DMS153 (cell line): ENCODE measurements around the gene SUFU.
"Not testable (repeated sequence)": the region's sequence is repeated elsewhere in the genome, so short reads cannot be mapped to it uniquely, and the experiment has no call there.

Source experiments
- DNase-seq: peaks from one replicate; lab custom pipeline; 2025; lab: John Stamatoyannopoulos, UW

The SUFU gene

DNA sequence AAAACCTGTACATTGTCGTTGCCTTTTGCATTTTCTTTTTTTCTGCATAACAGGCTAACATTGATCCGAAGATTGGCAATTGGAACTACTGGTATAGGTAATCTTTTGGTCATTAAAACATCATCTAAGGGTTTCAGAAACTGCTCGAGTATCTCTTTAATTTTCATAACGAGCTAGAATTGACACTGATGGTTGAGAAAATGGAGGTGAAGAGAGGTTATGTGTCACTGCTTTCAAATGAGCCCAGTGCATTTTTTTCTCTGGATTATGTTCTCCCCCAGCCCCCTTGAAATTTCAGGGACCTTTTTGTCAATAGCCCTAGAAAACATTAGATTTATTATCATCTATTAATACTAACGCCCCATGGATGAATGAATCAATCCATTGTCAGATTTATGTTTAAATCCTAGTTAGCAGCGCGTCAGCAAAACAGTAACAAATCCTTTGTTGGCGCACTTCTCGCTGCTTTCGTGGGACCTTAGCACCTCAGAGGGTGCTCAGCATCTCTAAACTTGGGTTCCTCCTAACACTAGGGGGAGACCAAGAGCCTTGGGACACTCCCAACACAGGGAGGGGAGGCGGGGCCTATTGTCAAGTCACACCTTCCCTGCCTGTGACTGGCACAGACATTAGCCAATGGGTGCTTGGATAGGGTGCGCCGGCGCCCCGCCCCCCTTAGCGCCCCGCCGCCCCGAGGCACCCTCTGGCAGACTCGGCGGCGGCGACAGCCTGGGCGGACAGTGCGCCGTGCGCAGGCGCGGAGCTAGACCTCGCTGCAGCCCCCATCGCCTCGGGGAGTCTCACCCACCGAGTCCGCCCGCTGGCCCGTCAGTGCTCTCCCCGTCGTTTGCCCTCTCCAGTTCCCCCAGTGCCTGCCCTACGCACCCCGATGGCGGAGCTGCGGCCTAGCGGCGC is at the start of gene SUFU:
Gene SUFU, plus strand, starts transcription at position 709 of the 915 bp plus-strand sequence. Its CDS starts 181 bp downstream, at position 890.
- DNase-seq, result peak; percentile 97

DNA sequence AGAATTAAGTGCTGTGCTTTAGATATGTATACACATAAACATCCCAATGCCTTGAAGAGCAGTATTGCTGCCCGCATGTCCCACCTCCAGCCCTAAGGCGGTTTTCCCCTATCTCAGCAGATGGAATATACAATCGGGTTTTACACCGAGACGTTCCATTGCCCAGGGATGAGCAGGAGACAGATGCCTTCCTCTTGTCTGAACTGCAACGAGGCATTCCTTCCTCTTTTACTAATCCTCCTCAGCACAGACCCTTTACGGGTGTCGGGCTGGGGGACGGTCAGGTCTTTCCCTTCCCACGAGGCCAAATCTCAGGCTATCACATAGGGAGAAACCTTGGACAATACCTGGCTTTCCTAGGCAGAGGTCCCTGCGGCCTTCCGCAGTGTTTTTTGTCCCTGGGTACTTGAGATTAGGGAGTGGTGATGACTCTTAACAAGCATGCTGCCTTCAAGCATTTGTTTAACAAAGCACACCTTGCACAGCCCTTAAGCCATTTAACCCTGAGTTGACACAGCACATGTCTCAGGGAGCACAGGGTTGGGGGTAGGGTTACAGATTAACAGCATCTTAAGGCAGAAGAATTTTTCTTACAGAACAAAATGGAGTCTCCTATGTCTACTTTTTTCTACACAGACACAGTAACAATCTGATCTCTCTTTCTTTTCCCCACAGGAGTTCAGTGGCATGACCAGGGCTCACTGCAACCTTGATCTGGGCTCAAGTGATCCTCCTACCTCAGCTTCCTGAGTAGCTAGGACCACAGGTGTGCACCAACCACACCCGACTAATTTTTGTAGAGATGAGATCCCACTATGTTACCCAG is 48.9 kb upstream of the SUFU start:
- not testable (repeated sequence) for DNase-seq

DNA sequence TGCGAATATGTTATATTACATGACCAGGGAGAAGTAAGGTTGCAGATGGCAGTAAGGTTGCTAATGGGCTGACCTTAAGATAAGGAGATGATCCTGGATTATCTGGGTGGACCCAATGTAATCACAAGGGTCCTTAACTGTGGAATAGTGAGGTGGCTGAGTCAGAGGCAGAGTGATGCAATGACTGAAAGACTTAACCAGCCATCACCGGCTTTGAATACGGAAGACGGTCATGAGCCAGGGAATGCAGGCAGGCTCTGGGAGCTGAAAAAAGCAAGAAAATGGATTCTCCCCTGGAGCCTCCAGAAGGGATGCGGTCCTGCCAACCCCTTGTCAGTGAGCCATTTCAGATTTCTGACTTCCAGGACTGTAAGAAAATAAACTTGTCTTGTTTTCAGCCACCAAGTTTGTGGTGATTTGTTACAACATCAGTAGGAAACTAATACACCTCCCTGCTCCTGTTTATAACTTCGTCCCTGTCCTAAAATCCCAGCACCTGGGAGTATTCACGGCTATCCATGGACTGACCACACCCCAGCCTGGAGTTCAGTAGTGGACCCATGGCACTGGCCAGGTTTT is 47.8 kb upstream of the SUFU start:
- no peak for DNase-seq

DNA sequence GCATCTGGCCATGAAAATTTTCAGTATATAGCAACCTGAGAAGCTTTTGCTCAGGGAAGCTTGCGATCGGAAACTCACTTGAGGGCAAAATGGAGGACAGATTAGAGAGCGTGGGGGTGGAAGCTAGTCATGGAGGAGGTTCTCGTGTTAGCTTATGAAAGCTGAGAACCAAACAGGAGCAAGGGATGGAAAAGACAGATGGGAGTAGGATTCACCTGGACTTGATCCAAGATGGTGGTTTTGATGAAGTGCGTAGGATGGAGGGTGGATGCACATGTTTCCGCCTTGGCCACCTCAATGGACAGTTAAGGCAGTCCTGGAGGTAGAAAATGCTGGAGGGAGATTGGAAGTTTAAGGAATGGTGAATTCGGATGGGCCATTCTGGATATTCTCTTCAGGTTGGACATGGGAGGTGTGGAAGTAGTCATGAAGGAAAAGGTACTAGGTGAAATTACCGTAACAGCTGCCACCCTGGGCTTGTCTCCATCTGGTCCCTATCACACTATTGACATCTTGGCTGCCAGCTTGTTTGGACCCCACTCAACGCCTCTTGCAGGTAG is 46.1 kb upstream of the SUFU start:
- no peak for DNase-seq

DNA sequence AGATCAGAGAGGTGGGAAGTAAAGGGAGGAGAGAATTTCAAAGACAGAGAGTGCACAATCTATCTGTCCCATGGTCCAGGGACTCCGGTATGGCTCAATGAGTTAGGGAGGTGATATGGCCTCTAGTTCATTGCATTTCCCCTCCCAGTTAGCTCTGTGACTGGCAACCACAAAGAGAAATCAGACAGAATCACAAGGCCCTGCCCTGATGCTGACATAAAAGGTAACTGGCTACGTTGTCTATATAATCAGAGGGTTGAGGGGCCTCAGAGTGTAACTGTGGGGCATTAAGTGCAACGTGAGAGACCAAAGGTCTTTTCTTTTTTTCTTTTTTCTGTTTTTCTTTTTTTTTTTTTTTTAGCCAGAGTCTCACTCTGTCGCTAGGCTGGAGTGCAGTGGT is 45.1 kb upstream of the SUFU start:
- DNase-seq, result no peak

DNA sequence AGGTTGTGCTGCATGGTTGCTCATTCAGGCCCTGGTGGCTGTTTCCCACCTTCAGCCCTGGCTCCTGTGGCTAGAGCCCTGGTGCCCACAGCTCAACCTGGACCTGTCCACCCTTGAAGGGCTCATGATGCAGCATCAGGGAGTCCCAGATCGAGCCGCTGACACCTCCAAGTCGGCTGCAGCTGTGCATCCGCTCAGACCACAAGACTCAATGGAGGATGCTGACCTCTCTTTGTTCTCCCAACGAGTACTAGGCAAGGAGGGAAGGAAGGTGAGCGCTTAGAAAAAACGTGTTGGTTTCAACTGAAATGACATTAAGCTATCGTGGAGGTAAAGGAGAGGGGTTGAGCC is 43.0 kb upstream of the SUFU start:
- DNase-seq, result no peak

DNA sequence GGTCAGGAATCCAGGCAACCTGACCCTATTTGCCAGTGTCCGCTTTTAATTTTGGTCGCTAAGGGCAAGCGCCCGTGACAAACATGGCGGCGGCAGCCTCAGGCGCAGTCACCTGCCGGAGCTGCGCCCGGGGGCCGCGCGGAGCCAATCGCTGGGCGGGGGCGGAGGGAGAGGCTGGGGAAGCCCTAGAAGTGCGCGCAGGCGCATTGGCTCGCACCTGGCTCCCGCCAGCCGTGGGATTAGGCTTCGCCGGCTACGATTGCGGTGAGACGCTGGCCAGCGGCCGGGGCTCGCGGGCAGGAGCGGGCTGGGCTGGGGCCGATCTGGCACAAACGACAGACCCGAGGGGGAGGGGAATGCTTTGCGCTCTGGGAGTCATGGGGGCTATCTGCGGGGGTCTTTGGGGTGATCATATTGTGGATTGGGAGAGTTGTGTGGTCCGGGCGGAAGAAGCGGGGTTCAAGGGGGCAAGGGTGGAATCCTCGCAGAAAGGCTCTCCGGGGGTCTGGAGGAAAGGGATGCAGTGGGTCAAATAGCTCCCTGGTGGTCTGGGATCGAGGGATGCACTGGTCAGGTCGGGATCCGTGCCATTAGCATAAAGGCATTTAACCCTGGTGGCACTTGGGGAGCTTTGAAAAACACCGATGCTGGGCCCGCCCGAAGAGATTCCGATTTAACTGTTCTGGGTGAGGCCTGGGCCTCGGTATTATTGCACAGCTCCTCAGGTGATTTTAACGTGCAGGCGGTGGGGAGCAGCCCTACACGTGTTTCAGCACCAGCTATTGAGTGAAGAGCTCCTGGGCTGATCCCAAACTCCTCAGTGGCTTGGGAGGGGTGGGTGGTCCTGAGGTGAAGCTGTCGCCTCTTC is 42.4 kb upstream of the SUFU start:
- DNase-seq, result peak; percentile 85

DNA sequence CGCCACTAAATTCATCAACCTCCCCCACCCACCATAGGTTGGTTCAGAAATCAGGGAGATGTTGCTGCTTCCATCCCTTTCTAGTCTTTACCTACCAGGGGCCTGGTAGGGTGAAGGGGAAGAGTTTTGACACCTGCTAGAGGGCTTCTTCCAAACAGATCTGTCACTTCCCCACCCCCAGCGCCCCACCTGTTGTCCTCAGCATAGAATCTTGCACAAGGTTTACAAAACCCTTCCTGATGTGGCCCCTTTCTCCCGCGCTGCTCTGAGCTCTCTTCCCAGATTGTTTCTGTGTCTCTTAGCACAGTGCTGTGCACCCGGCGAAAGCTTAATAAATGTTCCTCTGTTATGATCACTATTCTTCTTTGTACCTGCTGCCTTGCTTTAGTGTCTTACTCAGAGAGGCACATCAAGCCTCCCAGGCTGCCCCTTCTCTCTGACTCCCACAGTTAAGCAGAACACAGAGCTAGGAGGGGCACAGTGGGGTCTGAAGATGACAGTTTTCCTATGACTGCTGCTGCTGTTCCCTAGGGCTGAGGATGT is 41.2 kb upstream of the SUFU start:
- DNase-seq, result no peak

DNA sequence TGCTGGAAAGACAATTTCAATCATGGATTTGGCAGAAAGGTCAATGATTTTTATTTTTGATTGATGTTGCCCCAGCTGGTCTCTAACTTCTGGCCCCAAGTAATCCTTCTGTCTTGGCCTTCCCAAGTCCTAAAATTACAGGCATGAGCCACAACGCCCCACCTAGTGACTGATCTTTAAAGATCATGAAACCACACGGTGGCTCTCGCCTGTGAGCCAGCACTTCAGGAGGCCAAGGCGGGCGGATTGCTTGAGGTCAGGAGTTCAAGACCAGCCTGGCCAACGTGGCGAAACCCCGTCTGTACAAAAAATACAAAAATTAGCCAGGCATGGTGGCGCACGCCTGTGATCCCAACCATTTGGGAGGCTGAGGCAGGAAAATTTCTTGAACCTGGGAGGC is 39.8 kb upstream of the SUFU start:
- no peak for DNase-seq

DNA sequence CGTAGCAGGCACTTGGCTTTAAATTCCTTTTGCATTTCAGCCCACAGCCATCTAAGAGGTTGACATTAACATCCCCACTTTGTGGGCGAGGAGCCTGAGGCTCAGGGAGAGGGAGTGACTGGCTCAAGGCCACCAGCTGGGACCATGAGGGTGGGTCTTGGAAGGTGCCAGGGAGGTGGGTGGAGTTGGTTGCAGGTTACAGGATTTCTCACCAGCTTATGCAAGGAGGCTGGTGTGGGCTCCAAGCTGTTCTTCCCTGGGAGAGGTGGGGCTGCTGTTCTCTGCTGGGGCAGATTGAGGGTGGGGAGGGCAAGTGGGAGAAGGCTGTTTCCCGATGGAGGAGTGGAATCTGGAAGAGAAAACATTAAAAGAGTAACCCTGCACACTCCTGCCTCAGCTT is 38.3 kb upstream of the SUFU start:
- DNase-seq, result no peak

DNA sequence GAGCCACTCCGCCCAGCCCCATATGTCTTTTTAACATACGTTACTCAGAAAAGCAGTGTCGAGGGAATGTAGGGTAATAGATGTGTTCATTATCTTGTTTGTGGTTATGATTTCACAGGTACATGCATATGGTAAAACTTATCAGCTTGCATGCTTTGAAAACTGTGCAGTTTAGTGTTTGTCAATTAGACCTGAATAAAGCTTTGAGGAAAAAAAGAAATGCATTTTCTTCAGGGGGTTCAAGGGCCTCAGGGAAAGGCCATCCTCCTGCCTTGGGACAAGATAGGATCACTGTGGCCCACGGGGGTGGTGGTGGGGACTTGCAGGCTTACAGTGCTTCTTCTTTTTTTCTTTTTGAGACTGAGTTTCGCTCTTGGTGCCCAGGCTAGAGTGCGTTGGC is 36.5 kb upstream of the SUFU start:
- no peak for DNase-seq

DNA sequence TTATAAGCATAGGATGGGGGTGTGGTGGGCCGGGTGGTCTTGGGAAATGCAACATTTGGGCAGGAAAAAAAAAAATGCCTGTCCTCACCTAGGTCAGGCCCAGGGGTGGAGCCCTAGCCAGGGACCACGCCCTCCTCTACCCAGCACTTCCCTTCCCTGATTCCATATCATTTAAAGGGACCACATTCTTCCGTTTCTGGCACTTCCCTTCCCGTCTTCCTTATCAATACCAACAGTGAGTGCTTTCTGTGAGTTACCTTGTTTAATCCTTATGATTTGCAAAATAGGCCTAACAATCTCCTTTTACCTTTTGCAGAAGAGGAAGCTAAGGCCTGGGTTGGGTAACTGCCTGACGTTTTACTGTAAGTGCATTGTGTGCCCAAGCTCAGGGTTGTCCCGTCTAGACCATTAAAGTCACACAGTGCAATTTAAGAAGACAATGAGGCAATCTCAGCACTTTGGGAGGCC is 35.8 kb upstream of the SUFU start:
- DNase-seq, result no peak

DNA sequence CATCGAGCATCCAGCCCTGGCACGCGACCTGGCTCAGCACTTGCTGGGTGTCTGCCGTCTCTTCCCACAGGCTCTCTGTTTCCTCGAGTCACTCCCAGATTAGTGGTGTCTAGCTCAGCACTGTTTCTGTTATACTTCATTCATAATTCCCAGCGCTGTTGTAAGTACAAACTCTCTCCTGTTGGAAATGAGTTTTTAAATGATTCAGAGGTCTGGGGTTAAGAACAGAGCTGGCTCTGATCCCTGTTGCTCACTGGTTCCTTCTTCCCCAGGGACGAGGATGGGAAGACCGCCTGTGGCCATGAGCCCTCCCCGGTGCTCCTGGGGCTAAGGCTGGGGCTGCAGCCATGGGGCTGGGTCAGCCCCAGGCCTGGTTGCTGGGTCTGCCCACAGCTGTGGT is 35.1 kb upstream of the SUFU start:
- DNase-seq, result no peak

DNA sequence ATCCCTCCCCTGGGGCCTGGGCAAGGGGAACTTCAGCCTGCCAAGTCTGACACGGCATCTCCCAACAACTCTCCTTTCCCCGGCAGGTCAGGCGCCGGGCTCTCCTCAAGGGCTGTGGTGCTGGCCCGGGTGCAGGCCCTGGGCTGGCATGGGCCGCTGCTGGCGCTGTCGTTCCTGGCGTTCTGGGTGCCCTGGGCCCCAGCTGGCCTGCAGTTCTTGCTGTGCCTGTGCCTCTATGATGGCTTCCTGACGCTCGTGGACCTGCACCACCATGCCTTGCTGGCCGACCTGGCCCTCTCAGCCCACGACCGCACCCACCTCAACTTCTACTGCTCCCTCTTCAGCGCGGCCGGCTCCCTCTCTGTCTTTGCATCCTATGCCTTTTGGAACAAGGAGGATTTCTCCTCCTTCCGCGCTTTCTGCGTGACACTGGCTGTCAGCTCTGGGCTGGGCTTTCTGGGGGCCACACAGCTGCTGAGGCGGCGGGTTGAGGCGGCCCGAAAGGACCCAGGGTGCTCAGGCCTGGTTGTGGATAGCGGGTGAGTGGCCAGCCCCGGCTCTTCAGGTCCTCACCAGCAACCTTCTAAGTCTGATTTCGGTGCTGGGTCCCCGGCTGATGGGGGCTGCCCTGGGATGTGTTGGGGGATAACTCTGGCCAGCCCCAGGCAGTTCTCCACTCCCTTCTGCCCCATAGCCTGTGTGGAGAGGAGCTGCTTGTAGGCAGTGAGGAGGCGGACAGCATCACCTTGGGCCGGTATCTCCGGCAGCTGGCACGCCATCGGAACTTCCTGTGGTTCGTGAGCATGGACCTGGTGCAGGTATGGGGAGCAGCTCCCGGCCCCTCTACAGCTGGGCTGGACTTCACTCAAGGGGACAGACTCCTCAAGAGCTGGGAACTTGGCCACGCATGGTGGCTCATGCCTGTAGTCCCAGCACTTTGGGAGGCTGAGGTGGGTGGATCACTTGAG is 32.9 kb upstream of the SUFU start:
- DNase-seq, result no peak

DNA sequence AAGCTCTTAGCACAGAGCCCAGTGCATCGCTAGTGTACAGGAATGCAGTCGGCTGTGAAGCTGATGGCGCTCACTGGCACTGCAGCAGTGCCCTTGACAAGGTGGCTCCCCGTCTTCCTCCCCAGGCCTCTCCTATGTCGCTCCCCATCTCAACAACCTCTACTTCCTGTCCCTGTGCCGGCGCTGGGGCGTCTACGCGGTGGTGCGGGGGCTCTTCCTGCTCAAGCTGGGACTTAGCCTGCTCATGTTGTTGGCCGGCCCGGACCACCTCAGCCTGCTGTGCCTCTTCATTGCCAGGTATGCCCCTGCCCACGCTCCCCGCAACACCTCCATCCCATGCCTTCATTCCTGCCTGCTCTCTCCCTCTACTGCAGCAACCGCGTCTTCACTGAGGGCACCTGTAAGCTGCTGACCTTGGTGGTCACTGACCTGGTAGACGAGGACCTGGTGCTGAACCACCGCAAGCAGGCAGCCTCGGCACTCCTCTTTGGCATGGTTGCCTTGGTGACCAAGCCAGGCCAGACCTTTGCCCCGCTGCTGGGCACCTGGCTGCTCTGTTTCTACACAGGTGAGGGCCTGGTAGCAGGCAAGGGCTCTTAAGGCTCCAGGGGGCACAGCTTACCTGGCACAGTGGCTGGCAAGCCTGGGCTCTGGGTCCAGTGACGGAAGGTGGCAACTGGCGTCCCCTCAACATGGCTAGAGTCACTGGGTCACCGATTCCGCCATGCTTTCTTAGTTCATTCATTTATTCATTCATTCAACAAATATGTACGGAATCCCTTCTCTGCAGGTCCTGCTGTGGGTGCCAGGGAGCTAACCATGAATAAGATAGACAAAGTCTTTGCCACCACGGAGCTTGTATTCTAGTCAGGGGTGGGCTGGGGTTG is 30.1 kb upstream of the SUFU start:
- no peak for DNase-seq

DNA sequence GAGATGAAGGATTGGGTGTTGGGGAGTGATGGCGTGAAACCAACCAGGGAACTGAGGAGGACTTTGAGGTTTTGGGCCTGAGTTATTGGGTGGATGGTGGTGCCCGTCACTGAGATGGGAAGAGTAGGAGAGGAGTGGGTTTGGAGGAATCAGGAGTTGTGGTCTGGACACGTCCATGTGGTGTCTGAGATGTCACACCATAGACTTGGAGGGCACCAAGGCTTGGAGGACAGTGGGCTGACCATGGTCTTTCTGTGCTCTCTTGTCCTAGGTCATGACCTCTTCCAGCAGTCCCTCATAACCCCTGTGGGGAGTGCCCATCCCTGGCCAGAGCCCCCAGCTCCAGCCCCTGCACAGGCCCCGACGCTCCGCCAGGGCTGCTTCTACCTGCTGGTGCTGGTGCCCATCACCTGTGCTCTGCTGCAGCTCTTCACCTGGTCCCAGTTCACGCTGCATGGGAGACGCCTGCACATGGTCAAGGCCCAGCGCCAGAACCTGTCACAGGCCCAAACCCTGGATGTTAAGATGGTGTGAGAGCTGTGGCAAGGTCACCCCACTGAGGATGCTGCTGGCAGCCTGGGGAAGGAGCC is 28.2 kb upstream of the SUFU start:
- no peak for DNase-seq

DNA sequence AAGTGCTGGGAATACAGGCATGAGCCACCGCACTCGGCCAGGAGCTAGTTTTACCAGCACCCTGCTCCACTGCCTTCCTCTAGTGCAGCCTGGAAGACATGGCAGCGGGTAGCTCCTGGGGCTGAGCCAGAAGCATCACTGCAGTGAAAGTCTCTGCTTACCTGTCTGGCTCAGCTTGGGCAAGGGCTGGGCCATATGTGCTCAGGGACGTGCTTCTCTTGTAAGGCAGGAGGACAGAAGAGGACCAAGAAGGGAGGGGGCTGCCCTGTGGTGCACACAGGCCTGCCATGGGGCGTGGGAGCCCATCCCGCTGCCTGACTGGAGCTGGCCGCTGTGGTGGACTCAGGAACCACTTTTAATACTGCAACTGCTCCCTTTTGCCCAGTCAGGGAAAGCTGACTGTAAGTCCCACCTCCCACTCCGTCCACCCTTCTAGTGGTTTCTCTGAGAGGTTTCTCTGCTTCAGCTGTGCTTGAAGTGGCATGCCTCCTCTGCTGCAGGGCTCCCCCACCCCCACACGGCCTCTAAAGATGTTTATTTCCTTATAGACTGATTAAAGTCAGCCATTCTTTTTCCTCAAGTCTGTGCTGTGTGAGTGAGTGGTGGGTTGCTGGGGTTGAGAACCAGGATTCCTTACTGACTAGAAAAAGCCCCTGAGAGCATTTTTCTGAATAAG is 27.2 kb upstream of the SUFU start:
- no peak for DNase-seq

DNA sequence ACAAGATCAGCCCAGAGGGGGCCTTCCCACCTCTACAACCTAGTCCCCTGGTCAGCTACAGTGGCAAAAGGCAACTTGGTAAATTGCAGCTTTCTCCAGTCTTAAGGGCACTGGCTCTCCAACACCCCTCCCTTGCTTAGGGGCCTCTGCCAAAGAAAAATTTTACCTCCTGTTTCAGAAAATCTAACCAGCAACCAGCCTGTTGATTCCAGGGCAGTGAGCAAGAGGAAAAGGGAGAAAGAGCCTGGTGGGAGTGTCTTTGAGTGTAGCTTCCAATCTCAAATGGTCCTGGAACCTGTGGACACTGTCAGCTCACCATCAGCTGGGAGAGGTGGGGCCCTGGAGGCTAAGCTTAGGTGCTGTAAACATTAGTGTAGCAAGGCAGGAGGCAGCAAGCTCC is 24.1 kb upstream of the SUFU start:
- DNase-seq, result no peak
